HG02759 (cell line): ENCODE results near the gene ROBO2.

ENCODE experiments used
- ATAC-seq: cut with Tn5 transposase; IDR thresholded peaks from one replicate; pipeline ENCODE4 v1.9.1; 2021; ENCODE audit warnings: mild to moderate bottlenecking, moderate library complexity; ENCODE audit not compliant: unreplicated experiment

ROBO2 gene

GRCh38 chr3:77188210-77188609, 148.3 kb downstream of the ROBO2 start:
- ATAC-seq: no peak

GRCh38 chr3:77189258-77189657, 149.4 kb downstream of the ROBO2 start:
- no peak for ATAC-seq

- ATAC-seq: no peak
Measured at GRCh38 chr3:77189684-77190083, 149.8 kb downstream of the ROBO2 start.

GRCh38 chr3:77190374-77190773, 150.5 kb downstream of the ROBO2 start:
- no peak for ATAC-seq

- no peak for ATAC-seq
Measured at GRCh38 chr3:77191014-77191413, 151.1 kb downstream of the ROBO2 start.

GRCh38 chr3:77191640-77192039, 151.7 kb downstream of the ROBO2 start:
- ATAC-seq: no peak

GRCh38 chr3:77195766-77196545, 156.1 kb downstream of the ROBO2 start:
- ATAC-seq: no peak

- ATAC-seq: no peak
Measured at GRCh38 chr3:77197408-77197807, 157.5 kb downstream of the ROBO2 start.

- ATAC-seq: no peak
Measured at GRCh38 chr3:77203851-77204250, 164.0 kb downstream of the ROBO2 start.

GRCh38 chr3:77204788-77205187, 164.9 kb downstream of the ROBO2 start:
- ATAC-seq: no peak

GRCh38 chr3:77207753-77208152, 167.9 kb downstream of the ROBO2 start:
- no peak for ATAC-seq

- ATAC-seq: no peak
Measured at GRCh38 chr3:77222701-77223100, 182.8 kb downstream of the ROBO2 start.

- no peak for ATAC-seq
Measured at GRCh38 chr3:77227567-77227966, 187.7 kb downstream of the ROBO2 start.

- ATAC-seq: no peak
Measured at GRCh38 chr3:77232557-77232956, 192.7 kb downstream of the ROBO2 start.

- no peak for ATAC-seq
Measured at GRCh38 chr3:77234004-77234403, 194.1 kb downstream of the ROBO2 start.

- no peak for ATAC-seq
Measured at GRCh38 chr3:77236118-77236517, 196.2 kb downstream of the ROBO2 start.

GRCh38 chr3:77240072-77240650, 200.3 kb downstream of the ROBO2 start:
- no peak for ATAC-seq

GRCh38 chr3:77242371-77242770, 202.5 kb downstream of the ROBO2 start:
- ATAC-seq: no peak

GRCh38 chr3:77244981-77245380, 205.1 kb downstream of the ROBO2 start:
- no peak for ATAC-seq

- ATAC-seq: no peak
Measured at GRCh38 chr3:77247061-77247460, 207.2 kb downstream of the ROBO2 start.

GRCh38 chr3:77247817-77248216, 207.9 kb downstream of the ROBO2 start:
- ATAC-seq: no peak

GRCh38 chr3:77248420-77248819, 208.5 kb downstream of the ROBO2 start:
- no peak for ATAC-seq

- ATAC-seq: no peak
Measured at GRCh38 chr3:77251136-77251535, 211.2 kb downstream of the ROBO2 start.
